GM12878 (cell line): ENCODE measurements around the gene RFFL. TPM values are rescaled to one million over a fixed set of nuclear protein-coding genes. Genes with fewer than 3 reads are reported as not detected.
"Not testable (repeated sequence)": the region's sequence is repeated elsewhere in the genome, so short reads cannot be mapped to it uniquely, and the experiment has no call there.

Experiments used
- ATAC-seq: fragments of 200-7000 bp; cut with Tn5 transposase; 3 replicates; pipeline ENCODE4 v1.9.1; 2020; ENCODE audit warnings: mild to moderate bottlenecking, moderate library complexity
- BruUV-seq: library from RNA; stranded (reverse); fragments of 400-500 nt; replicated peaks from 2 replicates; lab custom pipeline; 2021; lab: Mats Ljungman, UMichigan
- CTCF ChIA-PET: fragments of 300-600 bp; sonication (Branson Sonifier 250); formaldehyde crosslinking; extraction: SDS; loops from one replicate; lab custom pipeline; 2021; ENCODE audit warnings: inconsistent platforms; lab: Yijun Ruan, JAX
- POLR2A ChIA-PET: fragments of 350-600 bp; formaldehyde crosslinking; extraction: SDS; loops from one replicate; lab custom pipeline; 2021; ENCODE audit warnings: inconsistent platforms; lab: Charles Lee
- RAD21 ChIA-PET: fragments of 300-600 bp; sonication (Branson Sonifier 250); formaldehyde crosslinking; loops from one replicate; lab custom pipeline; 2023; ENCODE audit warnings: antibody characterized with exemption; ENCODE audit not compliant: unreplicated experiment; lab: Charles Lee
- SMC1A ChIA-PET: fragments of 300-600 bp; sonication (Branson Sonifier 250); formaldehyde crosslinking; loops from one replicate; lab custom pipeline; 2023; ENCODE audit not compliant: unreplicated experiment, uncharacterized antibody; lab: Charles Lee
- DNase-seq: peaks from one replicate; pipeline ENCODE4 v3.0.0-alpha.2; 2011; ENCODE audit warnings: low read depth, low spot score
- FAIRE-seq: peaks from 3 replicates; lab custom pipeline; 2011; peaks lifted over from hg19 to GRCh38; lab: Jason Lieb, UNC
- H2AFZ ChIP-seq: 2 replicates; pipeline ENCODE4 v1.6.0; 2011; ENCODE audit warnings: low read depth, low read length, control low read depth; ENCODE audit not compliant: control insufficient read depth
- H3K27ac ChIP-seq: 2 replicates; pipeline ENCODE4 v1.5.1; 2011; ENCODE audit warnings: control low read depth; ENCODE audit not compliant: control insufficient read depth, insufficient read depth
- H3K27me3 ChIP-seq, 2 experiments: replicated peaks in 1 of 2; 2 replicates each; pipeline versions ENCODE4 v1.6.0 to v1.6.1; 2011; ENCODE audit warnings: low read length in 1 of 2; ENCODE audit not compliant: control insufficient read depth in 2 of 2, insufficient read depth in 2 of 2
- H3K36me3 ChIP-seq, 2 experiments: 2 replicates each; pipeline ENCODE4 v1.5.1; 2011; ENCODE audit warnings: low read length in 1 of 2; ENCODE audit not compliant: control insufficient read depth in 2 of 2, insufficient read depth in 2 of 2
- H3K4me1 ChIP-seq: 2 replicates; pipeline ENCODE4 v1.6.1; 2011; ENCODE audit warnings: mild to moderate bottlenecking, low read length, moderate library complexity, mixed read lengths; ENCODE audit not compliant: control insufficient read depth, insufficient read depth
- H3K4me2 ChIP-seq: 2 replicates; pipeline ENCODE4 v1.6.0; 2011; ENCODE audit warnings: control low read depth; ENCODE audit not compliant: control insufficient read depth, insufficient read depth
- H3K4me3 ChIP-seq: fragments of 200-600 bp; sonication (generic); 2 replicates; pipeline ENCODE4 v1.5.1; 2016
- H3K79me2 ChIP-seq: 2 replicates; pipeline ENCODE4 v1.6.0; 2011; ENCODE audit warnings: low read length; ENCODE audit not compliant: control insufficient read depth, insufficient read depth
- H3K9ac ChIP-seq: 2 replicates; pipeline ENCODE4 v1.8.0; 2011; ENCODE audit warnings: low read length, control low read depth, mixed read lengths; ENCODE audit not compliant: control insufficient read depth, insufficient read depth
- H3K9me3 ChIP-seq: replicated peaks from 3 replicates; pipeline ENCODE4 v1.5.1; 2011; ENCODE audit warnings: mild to moderate bottlenecking, low read length; ENCODE audit not compliant: control insufficient read depth, insufficient read depth
- H4K20me1 ChIP-seq: 2 replicates; pipeline ENCODE4 v1.6.0; 2011; ENCODE audit not compliant: control insufficient read depth, insufficient read depth
- JUND ChIP-seq: IDR thresholded peaks from 2 replicates; pipeline ENCODE4 v1.6.1; 2012; ENCODE audit warnings: low read depth, mild to moderate bottlenecking, low read length, improper control_type of control experiment, moderate library complexity
- PAX5 ChIP-seq: IDR thresholded peaks from 2 replicates; pipeline ENCODE4 v1.6.1; 2011; ENCODE audit warnings: low read depth, low read length, borderline replicate concordance
- SIX5 ChIP-seq: IDR thresholded peaks from 2 replicates; pipeline ENCODE4 v1.6.1; 2011; ENCODE audit warnings: mild to moderate bottlenecking, low read depth, low read length, moderate library complexity; ENCODE audit not compliant: severe bottlenecking
- SREBF1 ChIP-seq: IDR thresholded peaks from 2 replicates; pipeline ENCODE4 v1.6.1; 2012; ENCODE audit warnings: mild to moderate bottlenecking, low read length
- WRNIP1 ChIP-seq: IDR thresholded peaks from 2 replicates; pipeline ENCODE4 v1.6.1; 2011; ENCODE audit warnings: low read depth, low read length, improper control_type of control experiment, borderline replicate concordance
- WGBS: methylation state at CpG from one replicate; pipeline ENCODE4 v1.1.6; 2016; ENCODE audit warnings: low lambda C conversion rate; ENCODE audit not compliant: insufficient replicate concordance, insufficient coverage; ENCODE audit errors: missing lambda C conversion rate; 5-methylcytosine and 5-hydroxymethylcytosine counted together
- in situ Hi-C: fragments of 300-500 bp; cut with MboI; formaldehyde crosslinking; loops from 9 replicates; pipeline ENCODE4 v1.14.3; 2018; ENCODE audit warnings: mixed read lengths
- intact Hi-C: fragments of 100-400 bp; cut with micrococcal nuclease; formaldehyde crosslinking; loops from one replicate; pipeline ENCODE4 v1.14.2; 2022; ENCODE audit not compliant: unreplicated experiment
- polyA plus RNA-seq, 11 experiments: library from polyadenylated mRNA; depleted of rRNA in 4 of 11; unstranded in 6 of 11; stranded (reverse) in 5 of 11; fragments of >200 nt; fragmentation: Nextera tagmentation in 4 of 11; fragmentation: Illumina TruSeq in 1 of 11; extraction: Ambion mirVana in 4 of 11; extraction: Trizol in 1 of 11; gene quantifications; 1 replicate in 1 of 11; 2 replicates in 10 of 11; pipeline versions ENCODE4 v1.2.1 to v1.2.3, GENCODE V29; 2011 to 2016; ENCODE audit warnings: inconsistent platforms in 2 of 11, missing spikeins in 2 of 11, low read depth in 1 of 11
- total RNA-seq, 4 experiments: library from RNA; depleted of rRNA in 3 of 4; stranded (reverse); fragments of >200 nt in 3 of 4; fragmentation: Illumina TruSeq in 1 of 4; extraction: Trizol in 1 of 4; gene quantifications; 2 replicates each; pipeline versions ENCODE4 v1.2.1 to v1.2.3, GENCODE V29; 2013 to 2021
- TF ChIP-seq, protein P1 (sequence below): fragments of 150-350 bp; IDR thresholded peaks from 2 replicates; pipeline ENCODE4 v1.6.1; 2014; ENCODE audit warnings: mild to moderate bottlenecking, low read depth, low read length
- TF ChIP-seq, protein P2 (sequence below): IDR thresholded peaks from 2 replicates; pipeline ENCODE4 v1.6.1; 2011; ENCODE audit warnings: mild to moderate bottlenecking, low read depth, low read length, moderate library complexity; ENCODE audit not compliant: insufficient replicate concordance
- TF ChIP-seq, protein P3 (sequence below): fragments of 150-350 bp; IDR thresholded peaks from 2 replicates; pipeline ENCODE4 v1.6.1; 2016; ENCODE audit warnings: low read depth, low read length

RFFL gene
- total and polyA plus RNA-seq, 10 of the 15 experiments (the other 5 are each of a cell fraction or from before 2014, with no cell fraction given): 4.7 to 56.1 (median 26.9) TPM

DNA sequence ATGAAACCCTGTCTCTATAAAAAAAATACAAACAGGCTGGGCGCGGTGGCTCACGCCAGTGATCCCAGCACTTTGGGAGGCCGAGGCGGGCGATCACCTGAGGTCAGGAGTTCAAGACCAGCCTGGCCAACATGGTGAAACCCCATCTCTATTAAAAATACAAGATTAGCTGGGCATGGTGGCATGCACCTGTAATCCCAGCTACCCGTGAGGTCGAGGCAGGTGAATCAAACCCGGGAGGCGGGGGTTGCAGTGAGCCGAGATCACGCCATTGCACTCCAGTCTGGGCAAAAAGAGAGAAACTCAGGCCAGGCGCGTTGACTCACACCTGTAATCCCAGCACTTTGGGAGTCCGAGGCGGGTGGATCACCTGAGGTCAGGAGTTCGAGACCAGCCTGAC is 47.3 kb upstream of the RFFL start:
- RAD21 ChIA-PET, H3K27ac ChIP-seq, H3K9ac ChIP-seq, H3K36me3 ChIP-seq, intact Hi-C loops, POLR2A ChIA-PET, BruUV-seq, H4K20me1 ChIP-seq, H3K79me2 ChIP-seq, H3K4me3 ChIP-seq, H3K4me2 ChIP-seq, FAIRE-seq, H3K4me1 ChIP-seq, H3K9me3 ChIP-seq, DNase-seq, ATAC-seq, H2AFZ ChIP-seq, H3K27me3 ChIP-seq: not testable (repeated sequence)
- ChIA-PET CTCF (interaction anchor here (0.8 to 1.8 kb wide), 2 partner anchors 9 to 21 kb away, joined by 3 to 6 read pairs; no protein-coding TSS in a partner anchor), SMC1A (interaction anchor here (0.8 kb wide), 1 partner anchor 8 kb away, joined by 3 read pairs; no protein-coding TSS in a partner anchor)
- in situ Hi-C loops: loop anchor here (25.0 kb wide), 1 partner anchor 898 kb away; no protein-coding TSS in a partner anchor
- WGBS: 97% methylated on average over 17 of the region's 17 CpGs

DNA sequence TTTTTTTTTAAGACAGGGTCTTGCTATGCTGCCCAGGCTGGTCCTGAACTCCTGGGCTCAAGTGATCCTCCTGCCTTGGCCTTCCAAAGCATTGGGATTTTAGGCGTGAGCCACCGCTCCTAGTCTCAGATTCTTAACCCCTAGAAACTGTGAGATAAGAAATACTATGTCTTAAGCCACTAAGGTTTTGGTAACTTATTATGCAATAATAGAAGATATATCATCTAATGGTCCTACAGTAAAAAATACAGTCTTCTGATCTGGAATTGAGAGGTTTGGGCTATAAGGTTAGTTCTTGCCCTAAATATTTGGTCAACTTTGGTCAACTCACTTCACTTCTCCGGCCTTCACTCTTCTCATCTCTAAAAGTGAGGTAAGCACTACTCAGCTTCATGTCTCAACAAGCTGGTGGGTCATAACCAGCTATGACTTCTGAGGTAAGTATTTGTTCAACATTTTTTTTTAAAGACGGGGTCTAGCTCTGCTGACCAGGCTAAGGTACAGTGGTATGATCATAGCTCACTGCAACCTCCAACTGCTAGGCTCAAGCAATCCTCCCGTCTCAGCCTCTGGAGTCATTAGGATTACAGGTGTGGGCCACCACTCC is 41.4 kb upstream of the RFFL start:
- ChIA-PET RAD21 (no interaction called here), SMC1A (interaction anchor here (1.5 kb wide), 1 partner anchor 15 kb away, joined by 5 read pairs; no protein-coding TSS in a partner anchor), CTCF (no interaction called here), POLR2A (no interaction called here)
- Histone ChIP-seq H3K9me3 (no peaks in the 10 kb centered on the region), H2AFZ (no peak overlapping the region), H3K27me3 (no peaks in the 10 kb centered on the region), H4K20me1 (no peaks in the 10 kb centered on the region), H3K27ac (no peak overlapping the region), H3K4me3 (no peak overlapping the region), H3K36me3 (peaks cover 7 to 24% of the 10 kb centered on the region in 2 experiments), H3K4me2 (no peak overlapping the region), H3K9ac (no peak overlapping the region), H3K4me1 (no peaks in the 10 kb centered on the region), H3K79me2 (no peaks in the 10 kb centered on the region)
- DNase-seq: no peak
- TF ChIP-seq, protein P1, sequence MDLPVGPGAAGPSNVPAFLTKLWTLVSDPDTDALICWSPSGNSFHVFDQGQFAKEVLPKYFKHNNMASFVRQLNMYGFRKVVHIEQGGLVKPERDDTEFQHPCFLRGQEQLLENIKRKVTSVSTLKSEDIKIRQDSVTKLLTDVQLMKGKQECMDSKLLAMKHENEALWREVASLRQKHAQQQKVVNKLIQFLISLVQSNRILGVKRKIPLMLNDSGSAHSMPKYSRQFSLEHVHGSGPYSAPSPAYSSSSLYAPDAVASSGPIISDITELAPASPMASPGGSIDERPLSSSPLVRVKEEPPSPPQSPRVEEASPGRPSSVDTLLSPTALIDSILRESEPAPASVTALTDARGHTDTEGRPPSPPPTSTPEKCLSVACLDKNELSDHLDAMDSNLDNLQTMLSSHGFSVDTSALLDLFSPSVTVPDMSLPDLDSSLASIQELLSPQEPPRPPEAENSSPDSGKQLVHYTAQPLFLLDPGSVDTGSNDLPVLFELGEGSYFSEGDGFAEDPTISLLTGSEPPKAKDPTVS: no peak
- TF ChIP-seq, protein P2, sequence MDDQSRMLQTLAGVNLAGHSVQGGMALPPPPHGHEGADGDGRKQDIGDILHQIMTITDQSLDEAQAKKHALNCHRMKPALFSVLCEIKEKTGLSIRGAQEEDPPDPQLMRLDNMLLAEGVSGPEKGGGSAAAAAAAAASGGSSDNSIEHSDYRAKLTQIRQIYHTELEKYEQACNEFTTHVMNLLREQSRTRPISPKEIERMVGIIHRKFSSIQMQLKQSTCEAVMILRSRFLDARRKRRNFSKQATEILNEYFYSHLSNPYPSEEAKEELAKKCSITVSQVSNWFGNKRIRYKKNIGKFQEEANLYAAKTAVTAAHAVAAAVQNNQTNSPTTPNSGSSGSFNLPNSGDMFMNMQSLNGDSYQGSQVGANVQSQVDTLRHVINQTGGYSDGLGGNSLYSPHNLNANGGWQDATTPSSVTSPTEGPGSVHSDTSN: no peak
- no peak for TF ChIP-seq SREBF1
- no peak for TF ChIP-seq PAX5
- TF ChIP-seq WRNIP1: no peak
- TF ChIP-seq, protein P3, sequence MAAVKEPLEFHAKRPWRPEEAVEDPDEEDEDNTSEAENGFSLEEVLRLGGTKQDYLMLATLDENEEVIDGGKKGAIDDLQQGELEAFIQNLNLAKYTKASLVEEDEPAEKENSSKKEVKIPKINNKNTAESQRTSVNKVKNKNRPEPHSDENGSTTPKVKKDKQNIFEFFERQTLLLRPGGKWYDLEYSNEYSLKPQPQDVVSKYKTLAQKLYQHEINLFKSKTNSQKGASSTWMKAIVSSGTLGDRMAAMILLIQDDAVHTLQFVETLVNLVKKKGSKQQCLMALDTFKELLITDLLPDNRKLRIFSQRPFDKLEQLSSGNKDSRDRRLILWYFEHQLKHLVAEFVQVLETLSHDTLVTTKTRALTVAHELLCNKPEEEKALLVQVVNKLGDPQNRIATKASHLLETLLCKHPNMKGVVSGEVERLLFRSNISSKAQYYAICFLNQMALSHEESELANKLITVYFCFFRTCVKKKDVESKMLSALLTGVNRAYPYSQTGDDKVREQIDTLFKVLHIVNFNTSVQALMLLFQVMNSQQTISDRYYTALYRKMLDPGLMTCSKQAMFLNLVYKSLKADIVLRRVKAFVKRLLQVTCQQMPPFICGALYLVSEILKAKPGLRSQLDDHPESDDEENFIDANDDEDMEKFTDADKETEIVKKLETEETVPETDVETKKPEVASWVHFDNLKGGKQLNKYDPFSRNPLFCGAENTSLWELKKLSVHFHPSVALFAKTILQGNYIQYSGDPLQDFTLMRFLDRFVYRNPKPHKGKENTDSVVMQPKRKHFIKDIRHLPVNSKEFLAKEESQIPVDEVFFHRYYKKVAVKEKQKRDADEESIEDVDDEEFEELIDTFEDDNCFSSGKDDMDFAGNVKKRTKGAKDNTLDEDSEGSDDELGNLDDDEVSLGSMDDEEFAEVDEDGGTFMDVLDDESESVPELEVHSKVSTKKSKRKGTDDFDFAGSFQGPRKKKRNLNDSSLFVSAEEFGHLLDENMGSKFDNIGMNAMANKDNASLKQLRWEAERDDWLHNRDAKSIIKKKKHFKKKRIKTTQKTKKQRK: no peak
- TF ChIP-seq JUND: no peak
- no peak for TF ChIP-seq SIX5
- BruUV-seq: no TSS peak
- ATAC-seq: no peak
- no peak for FAIRE-seq
- intact Hi-C loops (no loop called here), in situ Hi-C loops (loop anchor here (25.0 kb wide), 1 partner anchor 893 kb away; no protein-coding TSS in a partner anchor)
- WGBS: 96% methylated on average over 5 of the region's 5 CpGs
